Measurements from ENCODE around the gene BRF1.

GRCh38 chr14:105250986-105251385 lies 49.8 kb downstream of the BRF1 start:
- TF ChIP-seq FOXP2 (optimal IDR thresholded peaks at IDR 0.05; ENCODE audit: control extremely low read depth, extremely low read length, insufficient read depth) (no peak), EZH2 (IDR thresholded peaks at IDR 0.05) (no peak)

All from SK-N-MC (cell line).